Measurements from ENCODE around the gene TUBB2A.

DNA sequence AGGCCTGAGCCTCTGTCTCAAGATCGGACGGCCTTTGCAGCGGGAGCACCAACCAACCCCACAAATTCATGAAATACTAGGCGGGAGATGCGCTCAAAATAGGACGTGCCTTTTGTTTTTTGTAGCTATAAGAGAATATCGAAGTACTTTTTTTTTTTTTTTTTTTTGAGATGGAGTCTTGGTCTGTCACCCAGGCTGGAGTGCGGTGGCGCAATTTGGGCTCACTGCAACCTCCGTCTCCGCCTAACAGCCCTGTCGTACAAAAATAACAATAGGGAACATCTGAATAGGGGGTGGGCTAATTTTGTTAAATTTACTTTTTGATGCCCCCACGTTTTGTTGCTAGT lies 5.9 kb upstream of the TUBB2A start:
- no peak for TF ChIP-seq EP300 (IDR thresholded peaks at IDR 0.05; ENCODE audit: borderline replicate concordance in 1 of 2, low read depth in 1 of 2, low read length in 1 of 2)
- no peak for TF ChIP-seq GATA2 (CRISPR knock-in tag; IDR thresholded peaks at IDR 0.05)
- TF ChIP-seq ELF1 (IDR thresholded peaks at IDR 0.05): no peak
- TF ChIP-seq RAD21 (IDR thresholded peaks at IDR 0.05; ENCODE audit: low read length): no peak
- TF ChIP-seq CTCF (IDR thresholded peaks at IDR 0.05): 0 out of 2 replicates have a peak, but pooled peaks have one; percentile 9
- no peak for TF ChIP-seq EZH2phosphoT487 (IDR thresholded peaks at IDR 0.05; ENCODE audit: borderline replicate concordance, low read depth)

All from SK-N-SH (cell line).